NK-92 treated with Interleukin-12 subunit alpha and Interleukin-12 subunit beta, amount 100 ng/mL, for 24 hours (cell line): Measurements from ENCODE around the gene TNFRSF21.
"Not testable (repeated sequence)": the region's sequence is repeated elsewhere in the genome, so short reads cannot be mapped to it uniquely, and the experiment has no call there.

Experiments
- DNase-seq: peaks from one replicate; lab custom pipeline; 2025; lab: John Stamatoyannopoulos, UW

Gene TNFRSF21

DNA sequence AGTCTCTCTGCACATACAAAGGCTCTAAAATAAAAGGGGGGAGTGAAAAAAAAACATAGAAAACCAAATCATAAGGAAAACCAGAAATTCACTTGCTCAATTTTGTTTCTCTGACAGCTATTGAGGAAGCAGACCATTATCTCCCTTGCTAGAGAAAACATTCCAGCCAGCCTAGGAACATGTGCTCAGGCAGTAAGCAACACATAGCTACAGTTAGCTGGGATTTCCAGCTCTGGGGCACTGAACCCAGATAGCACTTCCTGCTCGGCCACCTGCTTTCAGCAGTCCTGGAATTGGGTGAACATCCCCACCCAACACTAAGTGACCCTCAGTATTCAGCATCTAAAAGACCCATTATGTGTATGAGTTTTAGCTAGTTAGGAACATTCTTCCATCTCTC is 61.3 kb downstream of the TNFRSF21 start:
- DNase-seq, result no peak

DNA sequence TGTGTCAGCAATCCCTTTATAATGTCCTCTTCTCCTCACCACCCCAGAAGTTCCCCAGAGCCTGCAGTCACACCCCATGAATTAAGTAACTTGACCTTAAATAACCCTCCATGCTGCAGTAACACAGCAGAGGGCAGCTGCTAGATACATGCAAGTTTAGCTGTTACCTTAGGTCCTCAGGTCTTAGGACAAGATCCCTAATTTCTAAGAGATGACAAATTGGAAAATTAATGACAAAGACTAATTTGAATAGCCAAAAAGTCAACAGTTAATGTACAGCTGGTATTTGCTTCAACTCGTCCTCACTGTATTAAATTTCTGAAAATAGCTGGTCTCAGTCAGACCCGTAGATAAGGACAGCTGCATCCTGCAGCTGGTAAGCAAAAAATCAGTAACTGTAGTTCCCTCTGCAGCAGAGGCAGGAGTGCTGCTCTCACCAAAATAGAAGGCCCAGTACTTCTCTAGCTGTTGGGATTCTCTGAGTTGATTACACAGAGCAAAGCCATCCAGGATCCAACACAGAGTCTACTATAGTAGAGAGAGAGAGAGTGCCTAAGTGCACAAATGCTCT is 62.4 kb downstream of the TNFRSF21 start:
- no peak for DNase-seq

DNA sequence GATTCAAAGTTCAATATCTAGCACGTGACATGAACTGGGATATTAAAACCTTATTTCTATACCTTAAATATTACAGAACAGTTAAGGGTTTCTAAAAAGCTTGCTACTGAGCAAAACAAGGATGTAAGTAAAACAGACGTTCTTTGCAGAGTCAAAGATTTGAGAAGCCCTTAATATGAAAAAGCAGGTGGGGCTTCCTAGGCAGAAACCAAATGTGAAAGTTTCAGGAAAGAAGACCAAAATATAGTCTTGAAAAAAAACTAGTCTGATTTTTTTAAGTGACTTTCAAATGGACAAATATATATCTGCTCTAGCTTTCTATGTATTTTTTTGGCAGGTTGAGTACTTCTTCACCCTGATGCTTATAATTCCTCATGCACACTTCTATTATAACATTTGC is 63.2 kb downstream of the TNFRSF21 start:
- DNase-seq, result no peak

DNA sequence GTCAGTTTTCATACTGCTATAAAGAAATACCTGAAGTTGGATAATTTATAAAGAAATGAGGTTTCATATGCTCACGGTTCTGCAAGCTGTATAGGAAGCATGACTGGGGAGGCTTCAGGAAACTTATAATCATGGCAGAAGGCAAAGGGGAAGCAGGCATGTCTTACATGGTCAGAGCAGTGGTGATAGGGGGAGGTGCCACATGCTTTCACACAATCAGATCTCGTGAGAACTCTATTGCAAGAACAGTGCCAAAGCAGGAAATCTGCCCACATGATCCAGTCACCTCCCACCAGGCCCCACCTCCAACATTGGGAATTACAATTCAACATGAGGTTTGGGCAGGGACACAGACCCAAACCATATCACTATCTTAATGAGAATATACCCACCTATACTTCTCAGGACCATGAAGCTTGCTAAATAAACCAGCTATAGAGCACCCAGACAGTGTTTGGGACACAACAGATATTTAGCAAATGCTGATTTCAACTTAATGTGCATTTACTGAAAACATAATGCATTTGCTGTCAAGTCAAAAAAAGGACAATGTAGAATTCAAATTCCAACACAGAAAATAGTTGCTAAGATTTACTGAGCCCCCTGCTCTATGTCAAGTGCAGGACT is 63.8 kb downstream of the TNFRSF21 start:
- DNase-seq, result no peak

DNA sequence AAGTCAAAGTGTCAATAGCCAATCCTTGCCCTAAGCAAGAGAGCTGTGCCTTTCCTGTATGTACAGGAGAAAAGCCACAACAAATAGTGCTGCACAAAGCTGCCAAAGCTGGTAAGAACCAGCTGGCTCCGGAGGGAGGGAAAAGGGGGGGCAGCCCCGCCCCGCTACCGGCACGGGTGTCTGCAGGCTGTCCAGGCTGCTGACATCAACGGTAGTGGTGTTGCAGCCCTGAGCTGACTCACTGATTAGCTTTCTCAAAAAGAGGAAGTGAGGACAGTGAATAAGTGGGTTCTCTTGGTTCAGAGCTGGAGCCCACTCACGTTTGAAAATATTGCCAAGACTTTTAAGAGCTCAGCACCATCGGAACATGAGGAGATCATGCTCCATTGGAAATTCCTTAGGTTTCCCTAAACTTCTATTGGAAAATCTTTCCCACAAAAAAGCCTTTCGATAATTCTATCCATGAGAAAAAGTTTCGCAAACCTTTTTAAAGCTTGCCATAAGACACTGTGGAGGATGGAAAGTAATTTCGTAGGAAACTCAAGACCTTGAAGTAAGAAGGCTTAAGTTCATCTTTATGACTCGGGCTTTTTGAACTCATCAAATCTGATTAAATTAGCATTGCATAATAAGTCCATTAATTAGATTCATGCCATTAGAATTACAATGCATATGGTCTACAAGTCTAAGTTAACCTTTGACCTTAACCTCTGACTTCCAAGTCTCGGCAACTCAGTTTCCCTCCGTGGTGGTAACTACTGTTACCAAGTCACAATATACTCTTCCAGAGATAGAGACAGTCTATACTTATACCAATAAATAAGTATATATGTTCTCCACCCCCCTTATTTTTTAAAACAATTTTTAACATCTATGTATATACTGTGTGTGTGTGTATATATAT is 67.0 kb downstream of the TNFRSF21 start:
- DNase-seq, result no peak

DNA sequence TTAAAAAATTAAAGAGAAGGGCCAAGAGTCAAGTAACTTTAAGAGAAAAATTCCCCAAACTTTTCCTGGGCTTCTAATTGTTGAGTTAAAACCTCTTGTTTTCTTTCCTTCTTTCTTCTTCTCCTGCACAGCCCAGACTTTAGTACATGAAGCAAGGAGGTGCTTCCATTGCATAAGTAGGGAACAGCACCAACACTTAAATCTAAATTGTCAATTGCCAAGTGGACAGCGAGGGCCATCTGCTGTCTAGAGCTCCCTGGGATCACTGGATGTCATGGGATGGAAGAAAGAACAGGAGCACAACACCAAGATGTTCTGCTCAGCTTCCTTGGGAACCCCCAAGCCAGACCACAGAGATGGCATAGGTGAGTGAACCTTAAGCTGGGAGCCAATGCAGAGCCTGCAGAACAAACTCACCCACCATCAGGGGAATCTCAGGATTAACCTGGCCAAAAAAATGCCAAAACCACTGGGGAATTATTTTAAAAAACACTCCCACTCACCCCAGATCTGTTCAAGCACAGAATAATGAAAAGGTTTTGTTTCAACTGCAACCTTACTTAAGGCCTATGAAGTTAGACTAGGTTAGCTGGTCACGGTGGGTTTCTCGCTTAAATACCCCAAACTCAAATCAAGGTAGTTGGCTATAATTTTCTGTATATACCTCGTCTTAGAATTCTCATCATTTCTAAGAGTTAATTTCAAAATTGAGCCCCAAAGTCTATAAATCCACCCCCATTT is 67.8 kb downstream of the TNFRSF21 start:
- DNase-seq, result no peak

DNA sequence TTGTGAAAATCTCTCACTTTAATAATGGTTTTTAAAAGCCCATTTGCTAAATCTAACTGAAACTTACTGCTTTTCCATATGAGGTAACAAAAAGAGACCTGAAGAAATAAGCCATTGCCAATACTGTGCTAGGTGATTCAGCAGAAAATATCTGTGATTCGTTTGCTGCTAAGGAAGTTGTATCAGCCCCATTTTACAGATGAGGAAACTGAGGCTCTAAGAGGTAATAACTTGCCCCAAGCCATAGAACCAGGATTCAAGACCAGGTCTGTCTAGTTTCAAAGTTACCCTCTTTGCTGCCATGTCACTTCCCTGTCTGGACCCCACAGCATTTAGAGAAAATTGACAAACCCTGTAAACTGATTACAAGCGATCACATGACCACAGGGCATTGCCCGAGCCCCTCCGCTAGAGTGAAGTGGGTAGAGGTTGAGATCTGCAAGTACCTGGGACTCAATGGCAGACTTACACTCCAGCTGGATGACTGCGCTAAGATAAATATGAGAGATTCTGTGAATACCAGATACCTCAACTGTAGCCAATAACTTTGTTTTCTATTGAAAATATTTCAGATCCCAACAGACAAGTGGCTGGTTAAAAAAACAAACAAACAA is 69.3 kb downstream of the TNFRSF21 start:
- no peak for DNase-seq

DNA sequence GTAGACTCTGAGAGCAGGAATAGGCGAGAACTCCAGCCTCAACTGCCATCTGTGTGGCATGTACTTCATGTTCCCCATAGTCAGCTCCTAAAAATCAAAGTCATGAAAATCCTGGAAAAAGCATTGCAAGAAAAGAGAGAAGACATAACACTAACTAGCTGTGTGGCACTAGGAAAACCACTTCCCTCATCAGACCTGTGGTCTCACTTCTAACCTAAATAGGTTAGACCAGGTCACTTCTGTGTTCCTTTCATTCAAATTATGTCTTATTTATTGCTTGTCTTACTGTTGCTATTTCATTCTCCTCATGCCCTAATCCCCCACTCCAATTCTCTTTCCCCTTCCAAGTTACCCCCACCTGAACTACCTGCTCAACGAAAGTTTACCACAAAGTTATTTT is 70.2 kb downstream of the TNFRSF21 start:
- no peak for DNase-seq

DNA sequence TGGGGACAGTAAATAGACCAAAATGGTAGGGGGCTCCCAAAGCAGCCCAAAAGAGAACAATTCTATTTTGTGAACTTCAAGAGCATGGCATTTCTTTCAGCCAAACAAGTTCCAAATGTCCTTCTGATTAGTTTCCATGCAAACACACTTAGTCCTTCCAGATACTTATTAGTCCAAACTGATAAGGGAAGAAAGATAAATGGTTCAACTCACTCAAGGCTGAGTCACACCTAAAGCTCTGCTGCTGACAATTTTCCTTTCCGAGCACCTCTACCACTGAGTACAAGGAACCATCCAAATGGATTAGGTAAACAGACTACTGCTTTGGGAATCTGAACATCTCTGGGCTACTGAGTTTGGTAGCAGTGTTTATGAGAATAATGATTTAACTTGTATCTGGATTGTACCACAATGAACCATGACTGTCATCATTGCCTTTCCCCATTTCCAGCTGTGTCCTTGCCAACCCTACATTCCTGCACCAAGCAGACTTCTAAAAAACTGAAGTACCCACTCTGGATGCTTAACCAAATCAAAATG is 71.2 kb downstream of the TNFRSF21 start:
- no peak for DNase-seq

DNA sequence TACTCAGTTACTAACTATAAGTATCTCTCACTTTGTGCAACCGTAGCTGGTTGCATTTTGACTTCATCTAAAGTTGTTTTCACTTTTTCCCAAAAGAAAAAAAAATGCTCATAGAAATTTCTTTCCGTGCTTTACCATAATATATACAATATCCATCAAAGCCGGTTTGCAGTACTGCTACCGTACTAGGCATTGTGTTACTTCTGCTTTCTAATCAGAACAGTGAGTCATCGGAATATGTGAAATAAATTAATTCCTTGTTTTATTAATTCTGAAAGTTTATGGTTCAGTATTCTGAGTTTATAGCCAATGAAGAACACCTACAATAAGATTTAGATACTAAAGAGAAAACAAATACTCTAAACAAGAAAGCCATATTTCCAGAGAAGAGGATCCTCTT is 72.5 kb downstream of the TNFRSF21 start:
- no peak for DNase-seq

DNA sequence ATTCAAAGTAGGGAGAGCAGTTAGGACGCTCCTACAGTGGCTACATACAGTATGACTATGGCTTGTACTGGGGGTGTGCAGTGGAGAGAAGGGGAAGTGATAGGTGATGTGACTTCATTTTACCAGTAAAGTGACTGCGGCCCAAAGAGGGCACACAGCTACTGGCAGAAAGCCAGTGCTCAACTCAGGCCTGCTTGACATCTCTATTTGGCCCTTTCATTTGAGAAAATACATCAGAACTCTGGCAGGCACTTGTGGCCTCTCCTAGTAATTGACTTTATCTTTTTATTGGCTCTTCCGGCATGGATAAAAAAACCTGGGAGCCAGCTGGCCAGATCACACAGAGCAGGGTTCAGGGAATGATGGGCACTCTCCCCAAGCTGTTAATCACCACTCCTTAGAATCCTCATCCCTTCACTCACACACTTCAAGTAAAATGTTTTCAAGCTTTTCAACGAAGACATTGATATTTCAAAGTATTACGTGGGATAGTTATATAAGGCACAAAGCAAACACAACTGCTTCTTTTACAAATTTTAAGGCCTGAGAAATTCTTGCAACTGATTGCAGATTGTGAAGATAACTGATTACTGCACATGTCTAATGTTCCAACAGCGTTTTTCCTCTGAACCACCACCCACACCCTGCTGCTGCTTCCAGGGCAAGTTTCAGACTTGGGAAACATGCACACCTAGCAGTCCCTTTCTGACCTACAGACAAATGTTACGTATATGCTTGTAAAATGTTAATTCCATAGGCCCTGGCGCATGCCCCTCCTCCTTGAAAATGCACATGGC is 73.5 kb downstream of the TNFRSF21 start:
- no peak for DNase-seq

DNA sequence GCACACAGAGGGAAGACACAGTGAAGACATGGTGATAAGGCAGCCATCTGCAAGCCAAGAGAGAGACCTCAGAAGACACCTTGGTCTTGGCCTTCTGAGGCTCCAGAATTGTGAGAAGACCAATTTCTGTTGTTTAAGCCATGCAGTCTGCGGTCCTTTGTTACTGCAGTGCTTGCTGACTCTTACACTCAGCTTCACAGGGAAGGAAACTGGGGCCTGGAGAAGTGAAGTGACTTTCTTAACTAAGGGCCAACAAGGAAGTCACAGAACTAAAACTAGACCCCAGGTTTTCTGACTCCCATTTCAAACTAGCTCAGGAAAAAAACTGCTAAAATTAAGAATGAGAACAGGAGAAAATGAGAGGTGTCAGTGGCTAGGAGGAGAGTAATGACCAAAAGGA is 74.3 kb downstream of the TNFRSF21 start:
- no peak for DNase-seq

DNA sequence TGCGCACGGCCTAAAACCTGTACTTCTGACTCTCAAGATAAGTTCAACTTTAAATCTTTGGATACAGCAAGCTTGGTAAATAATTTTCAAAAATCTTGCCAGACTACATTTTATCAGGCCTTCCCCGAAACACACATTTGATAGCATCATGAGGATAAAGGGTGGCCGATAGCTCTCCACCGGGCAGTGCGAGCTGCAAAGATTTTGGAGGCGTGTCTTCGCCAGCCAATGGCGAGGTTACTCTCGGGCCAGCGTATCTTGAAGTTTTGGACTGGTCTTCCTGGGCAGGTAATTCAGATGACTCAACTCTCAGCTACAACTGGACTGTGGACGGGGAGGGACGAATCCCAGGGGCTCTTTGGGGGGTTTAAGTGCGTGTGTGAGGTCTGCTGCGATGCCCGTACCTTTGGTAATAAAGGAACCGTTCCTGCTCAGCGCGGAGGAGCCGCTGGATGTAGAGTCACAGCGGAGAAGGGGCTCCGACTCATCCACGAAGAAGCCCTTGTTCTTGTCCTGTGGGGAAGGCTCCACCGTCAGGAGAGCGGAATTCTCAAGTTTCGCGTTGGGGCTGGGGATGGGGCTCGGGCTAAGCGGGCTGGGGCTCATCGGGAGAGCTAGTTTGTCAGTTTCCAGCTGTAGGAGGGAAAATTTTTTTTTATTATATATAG is 75.3 kb downstream of the TNFRSF21 start:
- DNase-seq, result no peak

DNA sequence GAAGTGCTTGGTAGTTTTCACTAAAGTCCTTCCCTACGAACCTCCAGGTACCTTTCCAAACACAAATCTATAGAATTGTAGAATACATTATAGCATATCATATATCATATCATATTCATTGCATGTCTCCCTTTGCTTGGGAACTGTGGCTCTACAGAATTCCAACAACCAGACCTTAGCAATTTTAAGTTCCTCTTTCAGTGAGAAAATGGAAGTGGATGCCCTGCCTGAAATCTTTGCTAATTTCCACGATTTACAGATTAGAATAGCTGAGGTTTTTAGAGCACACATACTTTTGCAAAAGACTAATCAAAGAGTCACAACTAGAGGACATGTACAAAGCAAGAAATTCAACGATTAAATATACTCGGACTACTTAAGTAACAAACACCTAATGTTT is 78.6 kb downstream of the TNFRSF21 start:
- DNase-seq, result no peak

DNA sequence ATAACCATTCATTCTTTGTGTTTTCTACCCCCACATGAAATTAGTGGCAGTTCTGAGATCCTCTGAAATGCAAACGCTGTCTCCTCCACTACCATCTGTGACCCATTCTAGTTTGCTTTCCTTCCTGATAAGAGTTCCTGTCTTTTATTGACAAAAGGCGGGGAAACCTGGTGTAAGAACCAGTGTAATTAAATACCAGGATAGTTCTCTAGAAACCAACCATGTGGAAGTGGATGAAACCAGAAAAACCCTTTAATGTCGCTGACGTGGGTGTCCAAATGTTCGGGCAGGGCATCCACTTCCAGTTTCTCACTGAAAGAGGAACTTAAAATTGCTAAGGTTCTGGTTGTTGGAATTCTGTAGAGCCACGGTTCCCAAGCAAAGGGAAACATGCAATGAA is 79.1 kb downstream of the TNFRSF21 start:
- no peak for DNase-seq

DNA sequence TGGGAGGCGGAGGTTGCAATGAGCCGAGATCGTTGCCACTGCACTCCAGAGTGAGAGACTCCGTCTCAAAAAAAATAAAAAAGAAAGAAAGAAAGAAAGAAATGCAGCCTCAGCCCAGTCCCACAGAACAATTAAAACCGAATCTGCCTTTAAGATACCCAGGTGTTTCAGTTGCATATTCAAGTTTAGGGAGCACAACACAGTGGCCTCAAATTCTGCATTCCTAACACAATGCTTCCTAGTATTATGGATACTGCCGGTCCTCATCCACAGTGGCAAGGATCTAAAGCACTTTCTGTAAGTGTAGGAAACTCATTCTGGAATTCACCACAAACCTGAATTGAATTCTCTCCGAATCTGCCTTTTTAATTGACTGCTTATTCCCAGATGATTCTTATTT is 80.5 kb downstream of the TNFRSF21 start:
- no peak for DNase-seq

DNA sequence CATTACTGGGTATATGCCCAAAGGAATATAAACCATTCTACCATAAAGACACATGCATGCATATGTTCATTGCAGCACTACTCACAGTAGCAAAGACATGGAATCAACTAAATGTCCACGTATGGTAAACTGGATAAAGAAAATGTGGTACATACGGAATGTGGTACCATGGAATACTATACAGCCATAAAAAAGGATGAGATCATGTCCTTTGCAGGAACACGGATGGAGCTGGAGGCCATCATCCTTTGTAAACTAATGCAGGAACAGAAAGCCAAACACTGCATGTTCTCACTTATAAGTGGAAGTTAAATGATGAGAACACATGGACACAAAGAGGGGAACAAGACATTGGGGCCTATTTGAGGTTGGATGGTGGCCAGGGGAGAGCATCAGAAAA is 81.6 kb downstream of the TNFRSF21 start:
- DNase-seq, result not testable (repeated sequence)

DNA sequence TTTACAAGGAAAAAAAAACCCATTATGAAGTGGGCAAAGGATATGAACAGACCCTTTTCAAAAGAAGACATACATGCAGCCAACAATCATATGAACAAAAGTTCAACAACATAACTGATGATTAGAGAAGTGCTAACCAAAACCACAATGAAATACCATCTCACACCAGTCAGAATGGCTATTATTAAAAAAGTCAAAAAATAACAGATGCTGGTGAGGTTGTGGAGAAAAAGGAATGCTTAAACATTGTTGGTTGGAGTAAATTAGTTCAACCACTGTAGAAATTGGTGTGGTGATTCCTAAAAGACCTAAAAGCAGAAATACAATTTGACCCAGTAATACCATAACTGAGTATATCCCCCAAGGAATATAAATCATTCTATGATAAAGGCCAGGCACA is 86.5 kb downstream of the TNFRSF21 start:
- not testable (repeated sequence) for DNase-seq

DNA sequence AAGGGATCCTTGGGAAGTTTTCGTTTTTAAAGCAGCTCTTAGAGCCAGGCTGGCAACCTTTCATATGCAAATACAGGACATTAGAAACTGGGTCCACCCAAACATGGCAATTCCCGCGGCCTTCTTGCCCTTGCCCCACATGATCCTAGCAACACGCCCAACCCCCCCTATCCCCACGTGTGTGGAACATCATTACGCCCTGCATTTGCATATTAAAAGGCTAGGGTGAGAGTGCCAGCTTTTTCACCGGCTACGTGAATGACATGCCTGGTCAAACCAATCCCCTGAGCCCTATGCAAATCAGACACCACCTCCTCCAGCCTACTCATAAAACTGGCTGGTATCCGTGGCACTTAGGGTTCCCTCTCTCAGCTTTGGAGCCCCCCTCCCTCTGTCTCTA is 88.1 kb downstream of the TNFRSF21 start:
- DNase-seq, result no peak

DNA sequence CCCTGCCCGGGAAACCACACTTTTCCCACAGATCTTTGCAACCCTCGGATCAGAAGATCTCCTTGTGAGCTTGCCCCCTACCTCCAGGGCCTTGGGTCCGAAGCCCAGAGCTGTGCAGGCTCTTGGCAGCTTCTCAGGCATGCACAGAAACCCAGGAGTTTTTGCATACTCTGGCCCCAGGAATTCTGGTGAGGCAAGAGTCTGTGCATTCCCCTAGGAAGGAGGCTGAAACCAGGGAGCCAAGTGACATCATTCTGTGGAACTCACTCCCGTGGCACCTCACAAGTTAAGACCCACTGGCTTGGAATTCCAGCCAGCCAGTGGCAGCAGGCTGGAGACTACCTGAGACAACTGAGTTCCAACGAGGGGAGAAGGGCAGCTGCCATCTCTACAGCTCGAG is 100.1 kb downstream of the TNFRSF21 start:
- no peak for DNase-seq
